Tibial nerve (tissue), 3 donors: ENCODE measurements around the gene DOK6.

ENCODE experiments used
- CTCF ChIP-seq, 5 experiments: fragments of 200-600 bp in 3 of 5; fragments of 450-650 bp in 2 of 5; sonication (generic) in 3 of 5; IDR thresholded peaks; one replicate each; pipeline ENCODE4 v1.5.1; 2016 to 2019; ENCODE audit warnings: antibody characterized with exemption in 5 of 5, mild to moderate bottlenecking in 3 of 5, moderate library complexity in 2 of 5
- POLR2A ChIP-seq, 2 donors: fragments of 450-650 bp; IDR thresholded peaks; one replicate each; pipeline ENCODE4 v1.6.1; 2017; ENCODE audit warnings: antibody characterized with exemption in 2 of 2, mild to moderate bottlenecking in 2 of 2, moderate library complexity in 2 of 2

- TF ChIP-seq CTCF (IDR thresholded peaks at IDR 0.05) (no peak), POLR2A (IDR thresholded peaks at IDR 0.05) (no peak)
Measured at GRCh38 chr18:69599377-69599776, 198.7 kb downstream of the DOK6 start.
